Effector memory CD4-positive, alpha-beta T cell (primary cell): Measurements from ENCODE around the gene PCCA.

Experiments
- DNase-seq, 3 donors: peaks; one replicate each; pipeline ENCODE4 v3.0.0-alpha.2; 2020
- H3K27ac ChIP-seq: 2 replicates; pipeline ENCODE4 v1.7.0; 2013; ENCODE audit warnings: mild to moderate bottlenecking, low read length, moderate library complexity; ENCODE audit not compliant: insufficient read depth, poor library complexity, severe bottlenecking
- H3K27me3 ChIP-seq: replicated peaks from 2 replicates; pipeline ENCODE4 v1.7.0; 2013; ENCODE audit warnings: mild to moderate bottlenecking, low read length; ENCODE audit not compliant: insufficient read depth, control insufficient read depth, poor library complexity, severe bottlenecking
- H3K36me3 ChIP-seq: 2 replicates; pipeline ENCODE4 v1.7.0; 2013; ENCODE audit warnings: mild to moderate bottlenecking, low read length, moderate library complexity; ENCODE audit not compliant: control insufficient read depth, insufficient read depth
- H3K4me1 ChIP-seq: 2 replicates; pipeline ENCODE4 v1.7.0; 2013; ENCODE audit warnings: low read length, mild to moderate bottlenecking; ENCODE audit not compliant: control insufficient read depth, insufficient read depth, poor library complexity, severe bottlenecking
- H3K4me3 ChIP-seq: 2 replicates; pipeline ENCODE4 v1.7.0; 2013; ENCODE audit warnings: low read length, low read depth, mild to moderate bottlenecking; ENCODE audit not compliant: insufficient read depth, poor library complexity, severe bottlenecking
- H3K9me3 ChIP-seq: 2 replicates; pipeline ENCODE4 v1.7.0; 2013; ENCODE audit warnings: mild to moderate bottlenecking, low read length, moderate library complexity; ENCODE audit not compliant: control insufficient read depth

The PCCA gene

GRCh38 chr13:100510208-100510957, 421.5 kb downstream of the PCCA start:
- H3K4me3 ChIP-seq = no peak overlapping the region
- no peaks in the 10 kb centered on the region for H3K27me3 ChIP-seq
- no peaks in the 10 kb centered on the region for H3K36me3 ChIP-seq
- peaks cover 7% of the 10 kb centered on the region for H3K4me1 ChIP-seq
- DNase-seq = no peak
- no peak overlapping the region for H3K27ac ChIP-seq
- H3K9me3 ChIP-seq = no peaks in the 10 kb centered on the region

GRCh38 chr13:100511466-100511865, 422.6 kb downstream of the PCCA start:
- H3K4me1 ChIP-seq = peaks cover 4% of the 10 kb centered on the region
- no peaks in the 10 kb centered on the region for H3K27me3 ChIP-seq
- no peak overlapping the region for H3K27ac ChIP-seq
- H3K36me3 ChIP-seq = no peaks in the 10 kb centered on the region
- H3K9me3 ChIP-seq = no peaks in the 10 kb centered on the region
- H3K4me3 ChIP-seq = no peak overlapping the region
- no peak for DNase-seq

- Histone ChIP-seq H3K9me3 (no peaks in the 10 kb centered on the region), H3K4me1 (no peaks in the 10 kb centered on the region), H3K36me3 (no peaks in the 10 kb centered on the region), H3K27me3 (no peaks in the 10 kb centered on the region), H3K4me3 (no peak overlapping the region), H3K27ac (no peak overlapping the region)
- no peak for DNase-seq
These were observed 423.5 kb downstream of the PCCA start for GRCh38 chr13:100512422-100512821.

GRCh38 chr13:100513171-100513570, 424.3 kb downstream of the PCCA start:
- Histone ChIP-seq H3K27me3 (no peaks in the 10 kb centered on the region), H3K9me3 (no peaks in the 10 kb centered on the region), H3K27ac (no peak overlapping the region), H3K4me1 (no peaks in the 10 kb centered on the region), H3K36me3 (no peaks in the 10 kb centered on the region), H3K4me3 (no peak overlapping the region)
- no peak for DNase-seq

- H3K36me3 ChIP-seq = no peaks in the 10 kb centered on the region
- H3K27me3 ChIP-seq = no peaks in the 10 kb centered on the region
- no peak for DNase-seq
- H3K9me3 ChIP-seq = no peaks in the 10 kb centered on the region
- H3K27ac ChIP-seq = no peak overlapping the region
- no peaks in the 10 kb centered on the region for H3K4me1 ChIP-seq
- H3K4me3 ChIP-seq = no peak overlapping the region
These were observed 425.2 kb downstream of the PCCA start for GRCh38 chr13:100513987-100514670.

GRCh38 chr13:100514788-100515409, 426.0 kb downstream of the PCCA start:
- Histone ChIP-seq H3K36me3 (no peaks in the 10 kb centered on the region), H3K4me3 (no peak overlapping the region), H3K27ac (no peak overlapping the region), H3K9me3 (no peaks in the 10 kb centered on the region), H3K27me3 (no peaks in the 10 kb centered on the region), H3K4me1 (no peaks in the 10 kb centered on the region)
- DNase-seq = peak; percentile 37 to 53 (median 41)

- H3K4me3 ChIP-seq = no peak overlapping the region
- no peaks in the 10 kb centered on the region for H3K27me3 ChIP-seq
- no peak for DNase-seq
- no peak overlapping the region for H3K27ac ChIP-seq
- no peaks in the 10 kb centered on the region for H3K4me1 ChIP-seq
- H3K9me3 ChIP-seq = no peaks in the 10 kb centered on the region
- no peaks in the 10 kb centered on the region for H3K36me3 ChIP-seq
These were observed 426.5 kb downstream of the PCCA start for GRCh38 chr13:100515410-100515800.

GRCh38 chr13:100517135-100517534, 428.2 kb downstream of the PCCA start:
- no peaks in the 10 kb centered on the region for H3K9me3 ChIP-seq
- no peaks in the 10 kb centered on the region for H3K36me3 ChIP-seq
- DNase-seq = no peak
- H3K4me1 ChIP-seq = no peaks in the 10 kb centered on the region
- H3K27me3 ChIP-seq = no peaks in the 10 kb centered on the region
- no peak overlapping the region for H3K4me3 ChIP-seq
- no peak overlapping the region for H3K27ac ChIP-seq

GRCh38 chr13:100517728-100518127, 428.8 kb downstream of the PCCA start:
- no peak overlapping the region for H3K27ac ChIP-seq
- H3K4me3 ChIP-seq = no peak overlapping the region

More at GRCh38 chr13:100517728-100518127, 428.8 kb downstream of the PCCA start:
- Histone ChIP-seq H3K9me3 (no peaks in the 10 kb centered on the region), H3K27me3 (no peaks in the 10 kb centered on the region), H3K4me1 (no peaks in the 10 kb centered on the region), H3K36me3 (no peaks in the 10 kb centered on the region)
- no peak for DNase-seq
